ENCODE data around the gene THEMIS.
"Not testable (repeated sequence)": the region's sequence is repeated elsewhere in the genome, so short reads cannot be mapped to it uniquely, and the experiment has no call there.

THEMIS gene

DNA sequence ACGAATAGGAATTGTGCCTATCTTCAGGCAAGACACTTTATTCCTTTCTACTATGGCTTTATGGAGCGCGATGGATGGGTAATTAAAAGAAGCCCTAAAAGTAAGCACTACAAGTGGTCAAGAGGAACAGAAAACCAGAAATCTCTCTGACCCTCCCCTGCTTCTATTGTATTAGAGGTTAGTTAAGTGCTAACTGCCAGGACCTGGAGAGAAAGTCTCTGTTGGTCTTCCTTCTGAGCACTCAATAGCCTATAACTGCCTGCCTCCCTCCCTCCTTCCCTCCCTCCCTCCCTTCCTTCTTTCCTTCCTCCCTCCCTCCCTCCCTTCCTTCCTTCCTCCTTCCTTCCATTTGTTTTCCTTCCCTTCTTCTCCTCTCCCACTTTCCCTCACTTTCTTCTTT is 190.2 kb downstream of the THEMIS start:
- DNase-seq: no peak

DNA sequence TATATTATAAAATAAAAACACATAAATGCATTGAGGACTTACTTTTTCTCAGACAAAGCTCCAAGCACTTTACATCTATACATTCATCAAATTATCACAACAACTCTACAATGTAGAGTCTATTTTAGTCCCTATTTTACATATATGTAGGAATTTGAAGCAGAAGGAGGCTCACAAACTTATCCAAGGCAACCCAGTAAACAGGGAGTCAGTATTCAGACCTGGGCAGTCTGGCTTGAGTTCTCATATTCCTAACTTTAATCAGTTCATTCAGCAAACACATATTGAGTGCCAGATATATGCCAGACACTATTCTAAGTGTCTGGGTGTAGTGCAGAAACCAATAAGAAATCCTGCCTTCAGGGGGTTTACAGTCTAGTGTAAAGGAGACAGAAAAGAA is 194.6 kb downstream of the THEMIS start:
- DNase-seq: no peak

DNA sequence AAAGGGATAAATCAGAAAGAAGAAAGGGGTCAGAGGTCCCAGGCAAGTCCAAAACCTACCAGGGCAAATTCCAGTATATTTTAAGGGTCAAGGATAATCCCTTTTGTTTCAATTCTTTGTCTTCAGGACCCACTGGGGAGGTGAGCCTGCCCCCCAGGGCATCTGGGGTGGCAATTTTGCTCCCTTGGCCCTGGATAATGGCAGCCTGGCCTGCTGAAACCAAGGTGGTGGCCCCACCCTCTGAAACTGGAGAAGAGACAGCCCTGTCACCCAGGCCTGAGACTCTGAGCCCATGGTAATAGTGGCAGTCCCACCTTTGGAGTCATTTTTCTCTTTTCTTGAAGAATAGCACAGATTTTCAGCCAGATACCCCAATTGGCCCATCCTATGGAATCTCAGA is 205.8 kb downstream of the THEMIS start:
- no peak for DNase-seq

DNA sequence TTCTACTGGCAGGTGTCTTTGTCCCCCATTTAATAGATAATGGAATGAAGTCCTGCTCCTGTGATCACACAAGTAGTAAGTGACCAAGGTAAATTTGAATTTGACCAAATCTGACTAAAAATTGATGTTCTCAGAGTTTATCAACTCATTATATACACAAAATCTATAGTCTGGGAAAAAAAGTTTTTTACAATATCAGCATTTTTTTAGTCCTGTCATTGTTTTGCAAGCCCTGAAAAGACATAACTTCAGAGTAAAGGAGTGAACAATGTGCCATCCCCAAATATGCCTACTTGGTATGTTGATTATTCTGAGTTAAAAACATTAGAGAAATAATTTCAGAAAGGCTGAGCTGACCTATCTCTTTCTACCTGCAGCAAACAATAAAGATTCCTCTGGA is 209.7 kb downstream of the THEMIS start:
- no peak for DNase-seq

DNA sequence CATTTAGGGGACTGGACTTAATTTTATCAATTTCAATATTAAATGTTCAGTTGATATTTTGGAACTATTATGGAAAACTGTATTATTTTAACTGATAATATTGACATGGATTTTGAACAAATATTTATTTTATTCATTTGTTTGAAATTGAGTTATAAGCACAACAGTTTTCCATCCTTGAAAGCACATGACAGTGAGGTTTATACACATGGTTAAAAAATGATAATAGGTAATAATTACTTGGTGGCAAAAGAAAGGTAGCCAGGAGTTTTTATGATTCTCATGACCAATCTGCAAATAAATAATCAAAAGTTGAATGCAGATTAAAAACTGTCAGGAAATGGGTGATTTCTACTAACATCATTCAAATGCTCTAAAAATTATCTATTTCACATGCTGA is 210.3 kb downstream of the THEMIS start:
- DNase-seq: no peak

DNA sequence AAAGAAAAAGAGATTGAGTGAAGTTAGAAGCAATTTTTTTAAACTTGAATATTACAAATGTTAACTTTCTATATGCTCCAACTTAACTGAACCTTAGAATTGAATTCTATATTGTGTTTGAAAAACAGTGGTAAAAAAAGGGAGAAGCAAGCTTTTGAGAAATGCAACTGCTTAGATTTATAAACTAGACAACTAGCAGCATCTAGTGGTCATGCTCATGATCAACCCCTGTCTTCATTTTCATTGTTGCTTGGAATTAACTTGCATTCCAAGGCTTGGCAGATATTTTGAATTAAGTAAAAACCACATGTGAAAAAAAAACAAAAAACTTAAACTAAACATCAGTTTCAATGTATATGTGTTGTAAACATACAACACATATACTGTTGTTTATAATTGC is 210.8 kb downstream of the THEMIS start:
- peak; percentile 3 for DNase-seq

DNA sequence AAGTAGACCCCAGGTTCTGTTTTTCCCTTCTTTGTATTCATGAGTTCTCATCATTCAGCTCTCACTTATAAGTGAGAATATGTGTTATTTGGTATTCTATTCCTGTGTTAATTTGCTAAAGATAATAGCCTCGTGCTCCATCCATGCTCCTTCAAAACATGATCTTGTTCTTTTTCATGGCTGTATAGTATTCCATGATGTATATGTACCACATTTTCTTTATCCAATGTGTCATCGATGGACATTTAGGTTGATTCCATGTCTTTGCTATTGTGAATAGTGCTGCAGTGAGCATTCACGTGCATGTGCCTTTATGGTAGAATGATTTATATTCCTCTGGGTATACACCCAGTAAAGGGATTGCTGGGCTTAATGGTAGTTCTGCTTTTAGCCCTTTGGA is 213.4 kb downstream of the THEMIS start:
- DNase-seq: not testable (repeated sequence)

DNA sequence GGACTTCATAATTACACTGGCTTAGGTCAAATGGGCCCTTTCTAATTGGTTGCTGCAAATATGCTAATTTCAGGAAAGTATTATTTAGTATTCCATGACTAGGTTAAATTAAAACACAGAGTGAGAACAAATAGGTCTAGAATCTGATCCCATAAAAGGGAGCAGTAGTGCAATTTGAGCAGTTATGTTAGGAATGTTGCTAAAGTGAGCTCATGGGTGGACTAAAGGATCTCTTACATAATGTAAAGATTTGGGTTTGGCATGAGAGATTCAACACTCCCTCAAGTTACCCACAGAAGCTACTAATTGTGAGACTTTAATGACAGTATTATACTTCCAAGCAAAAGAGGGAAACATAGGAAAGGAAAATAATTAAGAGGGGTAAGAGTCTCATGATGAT is 214.8 kb downstream of the THEMIS start:
- DNase-seq: no peak

DNA sequence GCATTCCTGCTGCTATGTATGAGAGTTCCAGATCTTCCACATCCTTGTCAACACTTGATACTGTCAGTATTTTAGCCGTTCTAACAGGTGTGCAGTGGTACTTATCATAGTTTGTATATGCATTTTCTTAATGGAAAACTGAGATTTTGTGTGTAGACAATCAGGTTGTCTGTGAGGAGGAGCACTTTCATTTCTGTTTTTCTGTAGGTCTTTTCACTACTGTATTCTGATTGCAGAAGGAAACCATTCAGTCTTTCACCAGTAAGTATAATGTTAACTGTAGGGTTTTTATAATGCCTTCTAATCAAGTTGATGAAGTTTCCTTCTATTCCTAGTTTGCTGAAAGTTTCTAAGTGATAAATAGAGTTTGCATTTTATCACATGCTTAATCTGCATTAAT is 216.4 kb downstream of the THEMIS start:
- no peak for DNase-seq

Measured in hematopoietic multipotent progenitor cell treated with erythropoietin and hydrocortisone succinate and interleukin-3 and kit ligand, for 6 days (in vitro differentiated cells).